Hypothalamus (tissue), 51 donors: ENCODE data around the gene PDE6B.
A peak's percentile ranks its signal among the peaks of the same experiment; 100 is the strongest.
"Not testable (repeated sequence)": the region's sequence is repeated elsewhere in the genome, so short reads cannot be mapped to it uniquely, and the experiment has no call there.

Experiments
- DNase-seq, 51 donors: peaks; one replicate each; lab custom pipeline; 2025; lab: John Stamatoyannopoulos, UW

The PDE6B gene

GRCh38 chr4:634599-634985 is 9.2 kb downstream of the PDE6B start:
- DNase-seq = no peak

- DNase-seq = not testable (repeated sequence)
Measured at GRCh38 chr4:635066-635835, 9.9 kb downstream of the PDE6B start.

GRCh38 chr4:635851-636627 is 10.7 kb downstream of the PDE6B start:
- DNase-seq = no peak

- DNase-seq = no peak
Measured at GRCh38 chr4:636628-637159, 11.3 kb downstream of the PDE6B start.

- DNase-seq = peak in 11 of 51 donors; percentile 10 to 46 (median 33)
Measured at GRCh38 chr4:637536-638280, 12.3 kb downstream of the PDE6B start.

- not testable (repeated sequence) for DNase-seq
Measured at GRCh38 chr4:642366-642765, 17.0 kb downstream of the PDE6B start.

DNA sequence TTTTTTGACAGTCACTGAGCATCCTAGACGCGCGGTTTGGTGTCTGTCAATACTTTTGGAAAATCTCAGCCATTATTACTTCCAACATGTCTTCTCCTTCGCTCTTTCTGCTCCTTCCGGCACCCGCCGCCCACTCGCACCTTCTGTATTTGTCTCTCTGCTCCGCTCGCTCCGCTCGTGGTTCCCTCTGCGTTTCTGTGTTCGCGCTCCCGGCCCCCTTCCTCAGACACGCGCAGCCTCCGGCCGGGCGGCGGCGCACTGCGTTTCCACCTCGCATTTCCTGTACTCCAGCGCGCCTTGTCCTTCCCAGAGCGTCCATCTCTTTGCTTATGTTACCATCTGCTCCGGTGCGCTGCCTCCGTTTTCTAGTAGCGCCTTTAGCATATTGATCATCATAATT is 21.1 kb downstream of the PDE6B start:
- DNase-seq = no peak

DNA sequence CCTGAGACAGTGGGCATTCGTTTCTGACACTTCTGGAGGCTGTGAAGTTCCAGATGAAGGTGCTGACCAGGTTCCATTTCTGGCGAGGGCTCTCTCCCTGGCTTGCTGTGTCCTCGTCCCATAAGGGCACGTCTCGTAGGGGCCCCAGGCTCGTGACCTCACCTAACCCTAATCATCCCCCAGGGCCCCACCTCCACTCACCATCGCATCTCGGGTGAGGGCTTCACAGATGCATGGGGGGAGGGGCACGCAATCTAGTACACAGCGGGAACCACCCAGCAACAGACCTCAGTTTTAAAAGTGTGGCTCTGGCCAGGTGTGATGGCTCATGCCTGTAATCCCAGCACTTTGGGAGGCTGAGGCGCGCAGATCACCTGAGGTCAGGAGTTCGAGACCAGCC is 22.1 kb downstream of the PDE6B start:
- DNase-seq = no peak

GRCh38 chr4:648579-649292 is 23.4 kb downstream of the PDE6B start:
- DNase-seq = no peak

DNA sequence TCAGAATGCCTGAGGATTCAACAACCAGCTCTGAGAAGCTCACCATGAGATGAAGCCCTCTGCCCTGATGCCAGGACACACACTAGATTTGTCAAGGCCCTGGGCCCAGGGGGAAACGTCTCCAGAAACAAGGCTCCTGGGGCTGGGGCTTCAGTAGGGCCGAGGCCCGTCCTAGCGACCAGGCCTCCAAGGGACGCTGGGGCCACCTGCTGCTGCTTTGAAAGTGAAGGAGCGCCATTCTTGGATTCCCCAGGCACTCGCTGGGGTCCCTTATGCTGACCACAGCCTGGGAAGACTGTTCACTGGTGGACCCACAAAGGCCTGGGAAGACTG is 23.9 kb downstream of the PDE6B start:
- no peak for DNase-seq

DNA sequence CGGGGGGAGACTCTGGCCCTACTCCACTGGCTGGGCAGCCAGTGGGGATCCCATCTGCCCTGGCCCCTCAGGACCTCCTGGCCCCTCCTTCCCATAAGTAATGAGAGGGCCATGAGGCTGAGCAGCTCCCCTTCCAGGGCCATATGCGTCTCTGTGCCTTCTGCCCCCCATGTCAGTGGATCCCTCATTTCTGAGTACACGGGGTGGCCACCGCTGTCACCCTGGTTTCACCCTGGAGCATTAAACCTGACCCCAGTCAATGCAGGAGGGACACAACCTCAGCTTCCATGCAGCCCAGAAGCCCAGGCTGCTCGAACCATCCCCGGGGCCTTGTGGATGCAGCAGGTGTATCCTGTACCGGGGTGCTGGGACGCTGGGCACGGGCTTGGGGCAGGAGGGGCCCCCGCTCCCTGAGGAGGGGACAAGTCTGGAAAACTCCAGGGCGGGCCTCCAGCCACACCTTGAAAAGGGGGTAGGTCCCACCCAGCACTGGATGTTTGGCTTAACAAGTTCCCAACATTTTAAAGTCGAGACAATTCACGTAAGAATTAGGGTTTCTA is 24.5 kb downstream of the PDE6B start:
- DNase-seq = no peak

GRCh38 chr4:650461-650860 is 25.1 kb downstream of the PDE6B start:
- DNase-seq = no peak

- DNase-seq = peak in 38 of 51 donors; percentile 39 to 92 (median 72)
Measured at GRCh38 chr4:650951-651883, 25.8 kb downstream of the PDE6B start.

- peak in 3 of 51 donors; percentile 46 to 60 (median 54) for DNase-seq
Measured at GRCh38 chr4:651884-652642, 26.7 kb downstream of the PDE6B start.

DNA sequence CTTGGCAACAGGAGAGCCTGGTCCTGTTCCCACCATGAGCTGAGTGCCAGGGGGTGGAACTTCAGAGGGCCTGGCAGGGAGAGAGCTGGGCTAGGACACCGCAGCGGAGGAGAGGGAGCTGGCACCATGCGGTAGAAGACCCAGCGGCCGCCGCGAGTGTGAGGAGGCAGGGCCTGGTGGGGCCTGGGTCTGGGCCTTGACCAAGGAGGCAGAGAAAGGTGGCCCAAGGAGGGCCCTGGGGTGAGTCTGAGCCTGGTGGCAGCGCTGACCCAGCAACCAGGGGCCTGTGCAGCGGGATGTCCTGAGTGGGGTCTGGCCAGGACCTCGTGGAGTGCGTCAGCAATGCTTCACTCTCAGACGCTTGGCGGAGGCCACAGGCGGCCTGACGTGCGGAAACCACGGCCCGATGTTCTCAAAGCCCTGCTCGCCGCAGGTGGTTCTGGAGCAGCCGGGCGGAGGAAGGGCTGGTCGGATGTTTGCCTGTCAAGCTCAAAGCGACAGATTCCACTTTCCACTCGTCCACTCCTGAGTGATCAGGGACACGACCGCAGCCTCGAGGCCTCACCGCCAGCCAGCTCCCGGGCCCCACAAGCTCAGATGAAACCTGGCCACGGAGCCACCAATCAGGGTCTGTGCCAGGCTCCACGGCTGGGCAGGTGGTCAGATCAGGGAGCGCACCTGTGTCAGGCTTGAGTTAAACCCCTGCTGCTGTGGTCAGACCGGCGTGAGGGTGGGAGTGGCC is 27.9 kb downstream of the PDE6B start:
- peak in 13 of 51 donors; percentile 24 to 62 (median 38) for DNase-seq

- DNase-seq = no peak
Measured at GRCh38 chr4:653831-654502, 28.6 kb downstream of the PDE6B start.

GRCh38 chr4:654503-654845 is 29.1 kb downstream of the PDE6B start:
- DNase-seq = no peak
